NCI-H1417 treated with DMSO at 0.1 percent for 48 hours (cell line): Measurements from ENCODE around the gene XIST.
"Not testable (repeated sequence)": the region's sequence is repeated elsewhere in the genome, so short reads cannot be mapped to it uniquely, and the experiment has no call there.

Source experiments
- DNase-seq: peaks from one replicate; lab custom pipeline; 2025; lab: John Stamatoyannopoulos, UW

XIST gene

GRCh38 chrX:73799888-73800287 lies 52.6 kb downstream of the XIST start:
- no peak for DNase-seq

- not testable (repeated sequence) for DNase-seq
Measured at GRCh38 chrX:73792511-73792910, 60.0 kb downstream of the XIST start.

GRCh38 chrX:73785493-73785892 lies 67.0 kb downstream of the XIST start:
- DNase-seq, result no peak
